Hematopoietic multipotent progenitor cell treated with erythropoietin and hydrocortisone succinate and interleukin-3 and kit ligand, for 8 days (in vitro differentiated cells): ENCODE data around the gene MB21D2.
"Not testable (repeated sequence)": the region's sequence is repeated elsewhere in the genome, so short reads cannot be mapped to it uniquely, and the experiment has no call there.

Source experiments
- DNase-seq: peaks from one replicate; pipeline ENCODE4 v3.0.0-alpha.2; 2015

MB21D2 gene, protein sequence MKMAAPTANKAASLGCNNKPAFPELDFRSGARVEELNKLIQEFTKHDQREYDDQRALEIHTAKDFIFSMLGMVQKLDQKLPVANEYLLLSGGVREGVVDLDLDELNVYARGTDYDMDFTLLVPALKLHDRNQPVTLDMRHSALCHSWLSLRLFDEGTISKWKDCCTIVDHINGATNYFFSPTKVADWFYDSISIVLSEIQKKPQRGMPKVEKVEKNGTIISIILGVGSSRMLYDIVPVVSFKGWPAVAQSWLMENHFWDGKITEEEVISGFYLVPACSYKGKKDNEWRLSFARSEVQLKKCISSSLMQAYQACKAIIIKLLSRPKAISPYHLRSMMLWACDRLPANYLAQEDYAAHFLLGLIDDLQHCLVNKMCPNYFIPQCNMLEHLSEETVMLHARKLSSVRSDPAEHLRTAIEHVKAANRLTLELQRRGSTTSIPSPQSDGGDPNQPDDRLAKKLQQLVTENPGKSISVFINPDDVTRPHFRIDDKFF

DNA sequence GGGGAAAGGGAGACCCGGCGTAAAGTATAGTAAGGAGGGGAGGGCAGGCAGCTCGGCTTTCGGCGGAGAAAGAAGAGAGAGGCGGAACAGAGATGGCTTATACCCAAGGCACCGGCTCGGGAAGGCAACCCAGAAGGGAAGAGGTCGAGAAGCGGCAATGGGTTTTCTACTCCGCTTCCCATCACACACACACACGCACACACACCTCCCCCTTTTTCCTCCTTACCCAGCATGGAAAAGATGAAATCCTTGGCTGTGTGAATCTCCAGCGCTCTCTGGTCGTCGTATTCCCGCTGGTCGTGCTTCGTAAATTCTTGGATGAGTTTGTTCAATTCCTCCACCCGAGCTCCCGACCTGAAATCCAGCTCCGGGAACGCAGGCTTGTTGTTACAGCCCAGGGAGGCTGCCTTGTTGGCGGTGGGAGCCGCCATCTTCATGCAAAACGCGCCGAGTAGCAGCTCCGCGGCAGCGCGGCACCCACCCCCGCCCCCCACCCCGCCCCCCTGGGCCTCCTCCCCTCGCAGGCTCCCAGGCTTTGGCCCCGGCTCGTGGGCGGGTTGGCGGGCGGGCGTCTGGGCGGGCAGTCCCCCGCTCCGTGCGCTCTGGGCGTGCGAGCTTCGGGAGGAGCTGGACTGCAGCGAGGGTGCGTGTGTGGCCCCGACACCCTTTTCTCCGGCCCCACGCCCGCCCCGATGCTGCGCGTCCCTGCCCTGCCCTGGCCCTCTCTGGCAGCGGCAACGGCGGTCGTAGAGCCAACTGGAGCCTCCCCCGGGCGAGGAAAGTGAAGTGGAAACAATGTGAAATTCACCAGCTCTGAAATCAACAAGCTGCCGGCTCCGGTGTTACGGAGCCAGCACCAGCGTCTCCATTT lies at the start of gene MB21D2:
Gene MB21D2, minus strand, starts transcription at position 453 of the 871 bp plus-strand sequence. Its CDS starts 16 bp downstream, at position 437.
- DNase-seq: peak; percentile 39

DNA sequence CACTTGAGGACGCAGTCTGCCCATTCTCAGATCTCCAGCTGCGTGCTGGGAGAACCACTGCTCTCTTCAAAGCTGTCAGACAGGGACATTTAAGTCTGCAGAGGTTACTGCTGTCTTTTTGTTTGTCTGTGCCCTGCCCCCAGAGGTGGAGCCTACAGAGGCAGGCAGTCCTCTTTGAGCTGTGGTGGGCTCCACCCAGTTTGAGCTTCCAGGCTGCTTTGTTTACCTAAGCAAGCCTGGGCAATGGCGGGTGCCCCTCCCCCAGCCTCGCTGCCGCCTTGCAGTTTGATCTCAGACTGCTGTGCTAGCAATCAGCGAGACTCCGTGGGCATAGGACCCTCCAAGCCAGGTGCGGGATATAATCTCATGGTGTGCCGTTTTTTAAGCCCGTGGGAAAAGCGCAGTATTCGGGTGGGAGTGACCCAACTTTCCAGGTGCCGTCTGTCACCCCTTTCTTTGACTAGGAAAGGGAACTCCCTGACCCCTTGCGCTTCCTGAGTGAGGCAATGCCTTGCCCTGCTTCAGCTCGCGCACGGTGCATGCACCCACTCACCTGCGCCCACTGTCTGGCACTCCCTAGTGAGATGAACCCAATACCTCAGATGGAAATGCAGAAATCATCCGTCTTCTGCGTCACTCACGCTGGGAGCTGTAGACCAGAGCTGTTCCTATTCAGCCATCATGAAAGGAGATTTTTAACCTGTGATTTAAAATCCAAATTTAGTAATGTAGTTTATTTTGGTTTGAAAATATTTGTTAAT lies 47.5 kb upstream of the MB21D2 start:
- not testable (repeated sequence) for DNase-seq

DNA sequence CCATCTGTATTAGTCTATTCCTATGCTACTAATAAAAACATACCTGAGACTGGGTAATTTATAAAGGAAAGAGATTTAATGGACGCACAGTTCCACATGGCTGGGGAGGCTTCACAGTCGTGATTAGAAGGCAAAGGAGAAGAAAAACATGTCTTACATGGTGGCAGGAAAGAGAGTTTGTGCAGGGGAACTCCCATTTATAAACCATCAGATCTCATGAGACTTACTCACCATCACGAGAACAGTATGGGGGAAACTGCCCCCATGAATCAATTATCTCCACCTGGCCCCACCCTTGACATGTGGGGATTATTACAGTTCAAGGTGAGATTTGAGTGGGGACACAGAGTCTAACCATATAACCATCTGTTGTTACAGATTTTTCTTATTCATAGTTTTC lies 42.1 kb upstream of the MB21D2 start:
- no peak for DNase-seq

DNA sequence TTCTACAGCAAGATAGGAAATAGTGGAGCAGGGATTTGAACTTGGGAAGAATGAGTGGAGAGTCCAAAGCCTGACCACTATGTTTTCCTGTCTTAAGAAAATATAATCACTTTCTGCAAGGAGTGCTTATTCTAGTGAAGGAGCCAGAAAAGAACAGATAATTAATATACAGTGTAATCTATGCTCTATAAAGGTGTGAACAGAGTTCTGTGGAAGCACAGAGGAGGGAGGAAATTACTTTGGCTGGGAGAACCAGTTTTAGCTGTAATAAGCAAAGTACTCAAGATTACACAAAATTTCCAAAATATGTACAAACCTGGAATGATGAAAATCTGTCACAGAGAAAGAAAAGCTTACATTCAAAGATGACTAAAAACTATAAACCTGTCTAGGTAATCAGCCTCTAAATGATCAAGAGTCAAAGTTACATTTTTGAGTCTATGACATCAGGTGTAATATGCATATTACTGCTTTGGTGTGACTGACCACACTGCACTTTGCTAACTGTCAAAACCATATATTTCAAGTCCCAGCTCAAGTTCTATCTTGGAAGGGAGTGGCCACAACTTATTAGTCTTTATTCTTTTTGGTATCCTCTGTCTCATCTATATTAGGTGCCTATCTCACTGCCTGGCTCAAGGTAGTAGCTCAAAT lies 40.7 kb upstream of the MB21D2 start:
- no peak for DNase-seq

DNA sequence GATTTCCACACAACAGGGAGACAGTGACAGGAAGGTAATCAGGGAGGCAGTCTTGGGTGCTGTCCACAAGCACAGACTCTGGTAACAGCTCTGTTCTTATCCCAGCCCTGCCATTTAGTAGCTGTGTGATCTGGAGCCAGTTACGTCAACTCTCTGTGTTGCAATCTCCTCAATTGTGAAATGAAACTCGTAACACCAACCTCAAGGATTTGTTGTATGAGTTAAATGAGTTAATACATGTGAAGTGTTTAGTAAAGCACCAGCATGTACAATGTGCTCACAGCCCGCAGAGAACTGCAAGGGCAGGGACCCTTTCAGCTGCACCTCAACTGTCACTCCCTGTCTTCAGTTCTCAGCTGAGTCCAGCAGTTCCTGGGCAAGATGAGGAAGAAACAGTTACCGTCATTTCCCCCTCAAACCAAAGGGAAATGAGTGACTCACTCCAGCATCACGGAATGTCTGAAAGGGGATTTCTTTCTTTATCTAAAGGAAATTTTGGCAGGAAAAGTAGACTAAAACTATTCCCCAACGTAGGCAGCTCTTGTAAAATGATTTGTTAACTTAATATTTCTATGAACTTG lies 39.9 kb upstream of the MB21D2 start:
- DNase-seq: no peak

DNA sequence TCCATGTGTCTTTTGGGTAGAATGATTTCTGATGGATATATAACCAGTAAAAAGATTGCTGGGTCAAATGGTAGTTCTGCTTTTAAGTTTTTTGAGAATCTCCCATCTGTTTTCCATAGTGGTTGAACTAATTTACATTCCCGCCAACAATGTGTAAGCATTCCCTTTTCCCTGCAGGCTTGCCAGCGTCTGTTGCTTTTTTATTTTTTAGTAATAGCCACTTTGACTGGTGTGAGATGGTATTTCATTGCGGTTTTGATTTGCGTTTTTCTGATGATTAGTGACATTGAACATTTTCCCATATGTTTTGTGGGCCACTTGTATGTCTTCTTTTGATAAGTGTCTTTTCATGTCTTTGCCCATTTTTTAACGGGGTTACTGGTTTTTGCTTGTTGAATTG lies 36.3 kb upstream of the MB21D2 start:
- DNase-seq: no peak

DNA sequence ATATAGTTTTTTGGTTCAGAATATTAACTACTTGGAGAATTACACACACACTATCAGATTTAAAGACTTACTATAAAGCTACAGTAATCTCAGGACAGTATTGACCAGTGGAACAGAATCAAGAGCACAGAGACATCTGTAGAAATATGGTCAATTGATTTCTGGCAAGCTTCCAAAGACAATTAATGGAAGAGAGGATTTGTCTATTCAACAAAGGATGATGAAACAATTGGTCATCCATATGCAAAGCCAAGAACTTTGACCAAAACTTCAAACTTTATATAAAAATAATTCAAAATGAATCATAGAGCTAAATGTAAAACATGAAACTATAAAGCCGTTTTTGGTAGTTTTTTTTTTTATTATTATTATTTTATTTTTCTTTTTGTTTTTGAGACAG lies 29.8 kb upstream of the MB21D2 start:
- no peak for DNase-seq

DNA sequence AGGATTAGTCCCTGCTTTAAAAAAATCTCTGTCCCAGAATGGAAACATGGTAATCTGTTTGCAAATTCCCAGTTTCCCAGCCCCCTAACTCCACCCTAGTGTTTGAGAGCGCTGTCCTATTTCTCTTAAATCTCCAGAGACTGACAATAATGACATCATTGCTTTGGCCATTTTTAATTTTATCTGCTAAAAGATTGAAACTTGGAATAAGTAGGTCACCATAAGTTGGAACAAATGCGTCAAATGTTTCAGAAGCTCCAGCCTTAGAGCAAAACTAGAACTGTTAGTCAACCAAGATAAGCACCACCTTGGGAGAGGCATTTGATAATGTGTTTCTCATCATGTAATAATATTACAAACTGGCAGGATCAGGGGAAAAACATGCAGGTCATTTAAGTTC lies 25.7 kb upstream of the MB21D2 start:
- DNase-seq: no peak

DNA sequence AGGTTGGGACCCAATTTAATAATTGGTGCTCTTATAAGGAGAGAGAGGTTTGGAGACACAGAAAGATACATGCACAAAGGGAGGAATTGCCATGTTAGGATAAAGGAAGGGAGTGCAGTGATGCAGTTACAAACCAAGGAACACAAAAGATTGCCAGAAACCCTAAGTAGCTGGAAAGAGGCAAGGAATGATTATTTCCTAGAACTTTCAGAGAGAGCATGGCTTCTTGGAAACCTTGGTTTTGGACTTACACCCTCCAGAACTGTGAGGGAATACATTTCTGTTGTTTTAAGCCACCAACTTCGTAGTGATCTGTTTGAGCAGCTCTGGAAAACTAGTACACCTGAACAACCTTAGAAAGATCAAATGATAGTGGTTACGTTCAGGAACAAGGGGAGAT lies 25.0 kb upstream of the MB21D2 start:
- DNase-seq: no peak

DNA sequence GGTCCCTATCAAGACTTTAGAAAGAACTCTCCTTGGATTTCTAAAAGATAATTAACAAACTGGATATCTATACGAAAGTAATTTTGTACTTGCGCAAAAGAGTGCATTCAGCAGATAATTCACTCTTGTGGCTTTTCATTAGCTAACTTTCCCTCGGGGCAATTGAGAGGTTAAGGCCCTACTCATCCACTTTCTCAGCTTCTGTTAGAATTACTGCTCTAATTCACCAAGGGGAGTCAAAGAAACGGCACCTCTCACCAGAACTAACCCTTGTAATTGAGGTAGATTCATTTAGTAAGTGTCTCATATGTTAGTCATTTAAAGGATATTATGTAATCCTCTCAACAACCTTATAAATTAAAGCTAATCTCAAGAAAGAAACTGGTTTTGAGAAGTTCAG lies 22.5 kb upstream of the MB21D2 start:
- no peak for DNase-seq

DNA sequence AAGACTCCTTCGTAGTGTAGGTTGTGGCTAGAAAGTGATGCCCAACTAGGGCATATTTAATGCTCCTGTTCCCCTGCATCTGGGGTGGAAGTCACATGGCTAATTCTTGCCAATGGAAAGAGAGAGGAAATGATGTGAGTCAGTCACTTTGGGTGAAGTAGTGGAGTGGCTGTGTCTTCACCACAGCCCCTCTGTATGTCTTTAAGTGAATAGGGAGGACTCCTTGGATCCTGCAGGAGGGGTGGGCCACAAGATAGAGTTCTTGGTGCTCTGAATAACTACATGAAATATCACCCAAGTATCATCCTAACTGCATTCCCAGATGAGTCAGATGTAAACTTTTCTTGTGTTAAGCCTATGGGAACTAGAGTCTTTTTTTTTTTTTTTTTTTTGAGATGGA lies 17.8 kb upstream of the MB21D2 start:
- DNase-seq: no peak

DNA sequence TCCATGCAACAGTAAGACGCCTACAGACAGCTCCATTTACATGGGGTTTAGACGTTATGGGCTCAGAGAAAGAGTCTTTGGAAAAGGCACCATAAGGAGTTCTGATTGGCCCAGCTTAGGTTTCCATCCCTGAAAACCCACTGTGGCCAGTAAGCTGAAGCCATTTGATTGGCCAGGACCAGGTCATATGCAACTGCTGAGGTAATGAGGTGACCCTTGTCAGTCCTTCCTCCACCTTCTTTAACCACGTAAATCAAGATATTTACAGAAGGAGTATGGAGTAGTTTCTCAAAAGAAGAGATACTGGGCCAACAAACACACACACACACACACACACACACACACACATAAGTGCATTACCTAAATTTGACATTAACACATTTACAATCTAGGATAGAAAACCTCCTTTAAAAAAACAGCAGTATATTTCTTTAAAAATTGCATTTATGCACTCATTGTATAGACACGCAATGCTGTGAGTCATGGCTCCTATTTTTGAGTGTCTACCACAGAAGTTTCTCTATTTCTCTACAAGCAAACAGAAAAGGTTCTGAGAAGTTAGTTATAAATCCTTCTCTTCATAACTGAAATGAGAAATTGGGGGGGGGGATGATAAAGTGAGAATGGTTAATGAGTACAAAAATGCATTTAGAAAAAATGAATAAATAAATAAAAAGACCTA lies 16.3 kb upstream of the MB21D2 start:
- DNase-seq: no peak

DNA sequence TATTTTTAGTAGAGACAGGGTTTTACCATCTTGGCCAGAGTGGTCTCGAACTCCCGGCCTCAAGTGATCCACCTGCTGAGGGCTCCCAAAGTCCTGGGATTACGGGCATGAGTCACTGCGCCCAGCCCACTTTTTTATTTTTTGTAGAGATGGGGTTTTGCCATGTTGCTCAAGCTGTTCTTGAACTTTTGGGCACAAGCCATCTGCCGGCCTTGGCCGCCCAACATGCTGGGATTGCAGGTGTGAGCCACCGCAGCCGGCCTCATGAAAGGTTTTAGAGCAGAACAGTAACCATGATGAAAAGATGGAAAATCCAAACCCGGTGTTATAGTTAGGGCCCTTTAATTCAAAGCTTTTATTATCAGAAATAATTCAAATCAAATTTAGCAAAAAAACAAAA lies 15.6 kb upstream of the MB21D2 start:
- DNase-seq: no peak

DNA sequence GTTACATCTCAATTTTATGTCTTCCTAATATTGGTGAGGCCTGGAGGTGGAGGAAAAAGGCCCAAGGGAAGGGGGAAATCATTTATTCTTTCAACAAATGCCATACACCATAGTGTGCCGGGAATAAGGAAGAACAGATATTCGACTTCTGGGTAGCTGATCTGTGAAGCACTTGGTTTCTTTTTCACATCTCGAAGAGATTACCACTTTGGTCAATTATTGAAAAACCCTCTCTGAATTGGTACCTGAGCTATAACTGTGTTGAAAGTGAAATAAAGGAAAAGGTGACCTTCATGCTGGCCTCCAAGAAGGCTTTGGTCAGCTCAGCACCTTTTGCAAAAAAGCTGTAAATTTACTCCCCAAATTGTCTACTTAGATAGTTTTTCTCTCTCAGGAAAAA lies 14.2 kb upstream of the MB21D2 start:
- no peak for DNase-seq

DNA sequence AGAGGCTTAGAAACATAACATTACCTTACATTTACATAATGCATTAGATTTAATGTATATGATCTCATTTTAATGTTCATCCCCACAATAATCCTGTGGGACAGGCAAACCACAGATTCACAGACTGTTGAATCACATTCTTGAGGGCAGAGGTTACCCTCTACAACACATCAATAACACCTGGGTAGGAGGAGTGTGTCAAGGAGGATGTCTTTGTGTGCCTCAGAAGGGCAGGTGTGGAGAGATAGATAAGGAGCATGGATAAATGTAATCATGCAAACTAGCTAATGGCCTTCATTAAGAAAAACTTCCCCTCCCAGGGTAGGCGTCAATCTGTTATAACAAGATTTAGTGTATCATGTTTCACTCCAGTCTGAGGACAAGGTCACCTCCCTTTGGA lies 12.9 kb upstream of the MB21D2 start:
- DNase-seq: no peak

DNA sequence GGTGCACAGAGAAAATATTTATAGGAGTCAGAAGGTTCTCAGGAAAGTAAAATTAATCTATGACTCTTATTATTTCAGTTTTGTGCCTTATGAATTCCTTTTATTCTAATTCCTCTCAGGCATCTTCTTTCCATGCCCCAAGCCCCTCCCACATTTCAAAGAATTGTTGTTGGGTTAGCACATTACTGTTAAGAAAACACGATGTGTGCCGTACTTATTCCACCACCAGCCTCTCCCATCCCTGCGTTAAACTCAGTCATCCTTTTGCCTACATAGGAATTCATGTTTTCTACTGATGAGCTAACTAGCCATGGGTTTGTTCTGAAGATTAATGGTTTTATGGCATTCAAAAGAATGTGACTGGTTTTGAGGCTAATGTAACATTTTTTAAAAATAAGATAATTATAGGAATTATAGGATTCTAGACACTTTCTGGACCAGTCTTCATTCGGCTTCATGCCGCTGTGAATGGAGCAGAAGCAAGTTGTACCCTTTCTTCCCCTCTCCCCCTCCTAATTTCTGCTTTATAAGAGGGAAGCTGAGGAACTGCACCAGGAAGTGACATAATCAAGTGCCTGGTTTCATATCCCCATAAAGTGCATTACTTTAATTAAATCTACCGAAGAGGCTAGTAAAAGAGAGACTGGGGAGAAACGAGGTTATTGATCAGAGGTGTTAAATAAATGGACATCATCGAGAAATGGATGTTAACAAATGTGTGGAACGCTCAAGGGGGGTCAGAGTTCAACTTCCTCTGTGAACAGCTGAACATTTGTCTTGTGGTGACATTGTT lies 12.3 kb upstream of the MB21D2 start:
- no peak for DNase-seq

DNA sequence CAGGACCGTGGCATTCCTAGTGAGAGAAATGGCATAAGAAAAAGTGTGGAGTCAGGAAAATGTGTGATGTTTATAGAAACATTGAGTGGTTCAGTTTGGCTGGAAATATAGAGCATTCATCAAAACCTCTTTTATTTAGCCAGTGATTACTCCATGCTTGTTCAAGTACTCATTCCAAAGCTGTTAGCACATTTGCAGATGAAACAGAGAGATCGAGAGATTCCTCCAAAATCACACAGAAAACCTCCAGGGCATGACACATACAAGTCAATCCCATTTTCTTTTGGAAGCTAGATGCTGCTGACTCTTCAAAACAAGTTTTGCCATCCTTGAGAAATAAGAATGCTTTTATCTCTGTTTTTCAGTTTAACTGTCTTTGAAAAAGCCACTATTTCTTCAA lies 11.5 kb upstream of the MB21D2 start:
- DNase-seq: no peak

DNA sequence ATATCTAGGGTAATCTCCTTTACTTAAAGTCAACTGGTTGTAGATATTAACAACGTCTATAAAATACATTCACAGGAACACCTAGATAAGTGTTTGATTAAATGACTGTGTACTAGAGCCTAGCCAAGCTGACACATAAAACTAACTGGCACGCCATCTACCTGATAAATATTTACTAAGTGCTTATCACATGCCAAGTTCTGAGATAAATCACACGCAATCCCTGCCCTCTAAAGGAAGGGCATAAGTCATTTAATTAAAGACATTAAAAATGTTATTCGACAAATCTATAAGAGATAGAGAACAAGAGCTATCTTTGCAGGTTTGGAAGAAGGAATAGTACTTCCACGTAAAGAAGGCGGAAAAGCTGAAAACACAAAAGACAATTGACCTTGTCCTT lies 11.1 kb upstream of the MB21D2 start:
- no peak for DNase-seq

DNA sequence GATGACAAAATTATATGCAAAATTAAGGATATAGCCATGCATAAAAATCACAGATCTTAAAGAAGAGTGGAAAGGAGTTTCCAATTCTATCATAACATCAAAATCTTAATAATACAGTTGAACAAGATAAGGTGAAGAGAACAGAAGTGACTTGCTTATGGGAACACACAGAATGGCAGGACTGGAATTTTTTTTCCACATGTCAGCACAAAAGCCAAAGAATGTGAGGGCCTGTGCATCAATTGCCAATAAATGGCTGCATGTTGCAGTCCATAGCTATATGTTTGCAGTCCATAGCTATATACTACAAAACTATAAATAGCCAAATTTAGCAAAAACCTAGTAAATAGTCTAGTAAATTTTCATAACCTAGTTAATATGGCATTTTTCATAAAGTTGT lies 10.4 kb upstream of the MB21D2 start:
- DNase-seq: no peak

DNA sequence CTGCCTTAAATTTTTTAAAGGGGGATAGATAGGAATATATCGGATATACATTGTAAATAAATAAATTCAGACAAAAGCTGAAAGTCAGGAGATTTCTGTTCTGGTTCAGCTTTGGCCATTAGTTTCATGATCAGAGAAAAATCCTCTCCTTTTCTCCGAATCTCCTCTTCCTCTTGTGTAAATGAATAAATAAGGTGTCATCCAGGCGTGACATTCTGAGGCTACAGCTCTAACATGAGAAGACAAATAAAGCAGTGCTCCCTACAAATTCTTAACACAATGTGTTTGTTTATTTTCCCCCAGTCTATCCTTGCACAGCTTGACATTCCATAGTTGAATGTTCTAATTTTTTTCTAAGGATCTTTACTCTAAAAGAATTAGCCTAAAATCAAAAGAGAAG lies 9.4 kb upstream of the MB21D2 start:
- DNase-seq: no peak

DNA sequence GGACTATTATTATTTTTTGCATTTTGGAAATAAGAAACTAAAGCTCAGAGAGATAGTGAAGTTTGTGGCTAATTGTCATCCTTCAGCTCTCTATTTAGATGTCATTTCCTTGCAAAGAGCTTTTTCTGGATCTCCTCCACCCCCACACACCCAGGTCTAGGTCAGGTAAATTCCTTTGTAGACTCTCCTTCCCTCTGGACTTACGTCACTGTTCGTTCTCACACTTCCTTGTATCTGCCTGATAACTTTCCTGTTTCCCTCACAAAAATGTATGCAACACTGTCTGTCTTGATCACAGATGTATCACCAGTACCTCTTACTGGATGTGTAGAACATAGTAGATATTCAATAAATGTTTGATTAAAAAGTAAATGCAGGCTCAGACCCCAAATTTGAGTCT lies 6.1 kb upstream of the MB21D2 start:
- no peak for DNase-seq
